ENCODE measurements around the gene MYH16. TPM values are rescaled to one million over a fixed set of nuclear protein-coding genes. Genes with fewer than 3 reads are reported as not detected.
"Not testable (repeated sequence)": the region's sequence is repeated elsewhere in the genome, so short reads cannot be mapped to it uniquely, and the experiment has no call there.

Gene MYH16
- total RNA-seq, 1 donor from 2014 or later = not detected

- ATAC-seq (no peak), DNase-seq (ENCODE audit: low spot score) (no peak)
Measured at GRCh38 chr7:99340659-99341058, 68.0 kb downstream of the MYH16 start.

- no peak for DNase-seq (ENCODE audit: low spot score)
- ATAC-seq = no peak
Measured at GRCh38 chr7:99344061-99344647, 71.5 kb downstream of the MYH16 start.

GRCh38 chr7:99350641-99351040 is 78.0 kb downstream of the MYH16 start:
- DNase-seq (ENCODE audit: low spot score); ATAC-seq: not testable (repeated sequence)

- no peak for DNase-seq (ENCODE audit: low spot score)
Measured at GRCh38 chr7:99352247-99352646, 79.6 kb downstream of the MYH16 start.

GRCh38 chr7:99355098-99355497 is 82.5 kb downstream of the MYH16 start:
- ATAC-seq = no peak
- no peak for DNase-seq (ENCODE audit: low spot score)

More at GRCh38 chr7:99352247-99352646, 79.6 kb downstream of the MYH16 start:
- no peak for ATAC-seq

GRCh38 chr7:99357701-99358490 is 85.3 kb downstream of the MYH16 start:
- DNase-seq (ENCODE audit: low spot score) = no peak
- no peak for ATAC-seq

- not testable (repeated sequence) for DNase-seq (ENCODE audit: low spot score); ATAC-seq
Measured at GRCh38 chr7:99358521-99358920, 85.9 kb downstream of the MYH16 start.

GRCh38 chr7:99359465-99360154 is 87.0 kb downstream of the MYH16 start:
- ATAC-seq = no peak

More at GRCh38 chr7:99359465-99360154, 87.0 kb downstream of the MYH16 start:
- DNase-seq (ENCODE audit: low spot score) = no peak

Other genes with a start within 250 kb of the MYH16 start
- 13.5 TPM for gene SMURF1, start 128.7 kb upstream of the MYH16 start, total RNA-seq
- gene KPNA7, start 64.7 kb upstream of the MYH16 start, total RNA-seq = 0.40 TPM
- 64.2 TPM for gene ARPC1A, start 53.1 kb downstream of the MYH16 start, total RNA-seq
- gene ARPC1B, start 101.9 kb downstream of the MYH16 start, total RNA-seq = 37.4 TPM
- gene PDAP1, start 135.8 kb downstream of the MYH16 start, total RNA-seq = 32.7 TPM
- gene BUD31, start 136.1 kb downstream of the MYH16 start, total RNA-seq = 25.8 TPM
- 2.3 TPM for gene PTCD1, start 166.0 kb downstream of the MYH16 start, total RNA-seq
- gene CPSF4, start 166.1 kb downstream of the MYH16 start, total RNA-seq = 14.4 TPM
- gene ATP5MF, start 193.3 kb downstream of the MYH16 start, total RNA-seq = 130 TPM
- 5.2 TPM for gene ZNF789, start 200.1 kb downstream of the MYH16 start, total RNA-seq
- gene ZNF394, start 227.4 kb downstream of the MYH16 start, total RNA-seq = 8.6 TPM
- 3.0 TPM for gene ZKSCAN5, start 231.8 kb downstream of the MYH16 start, total RNA-seq